ENCODE results near the gene CBX8. TPM values are rescaled to one million over a fixed set of nuclear protein-coding genes. Genes with fewer than 3 reads are reported as not detected.
"Not testable (repeated sequence)": the region's sequence is repeated elsewhere in the genome, so short reads cannot be mapped to it uniquely, and the experiment has no call there.

CBX8 gene
- total RNA-seq, 1 experiment from 2014 or later: 8.0 TPM

GRCh38 chr17:79755591-79755990 is 41.3 kb downstream of the CBX8 start:
- H3K79me2 ChIP-seq (ENCODE audit: low read length): no peaks in the 10 kb centered on the region
- no peaks in the 10 kb centered on the region for H4K20me1 ChIP-seq (ENCODE audit: insufficient read depth, low read depth, low read length)
- H3K9me2 ChIP-seq (replicated peaks; ENCODE audit: insufficient read depth, low read length): no peaks in the 10 kb centered on the region
- no peaks in the 10 kb centered on the region for H3K27me3 ChIP-seq (ENCODE audit: low read length)
- H3K4me2 ChIP-seq (ENCODE audit: low read depth, low read length, poor library complexity, severe bottlenecking): no peak overlapping the region
- H2AFZ ChIP-seq (ENCODE audit: low read length): no peak overlapping the region
- no peaks in the 10 kb centered on the region for H3K4me1 ChIP-seq (ENCODE audit: low read length)
- H3K36me3 ChIP-seq (ENCODE audit: insufficient read depth, low read length): no peaks in the 10 kb centered on the region
- no peak overlapping the region for H3K27ac ChIP-seq (ENCODE audit: low read length)
- H3K9me3 ChIP-seq (ENCODE audit: low read length): no peaks in the 10 kb centered on the region
- H3K4me3 ChIP-seq (ENCODE audit: low read length): no peak overlapping the region
- DNase-seq: no peak
- H3K9ac ChIP-seq (ENCODE audit: low read length): no peak overlapping the region

- H3K27me3 ChIP-seq (ENCODE audit: low read length); H3K4me2 ChIP-seq (ENCODE audit: low read depth, low read length, poor library complexity, severe bottlenecking); DNase-seq; H3K79me2 ChIP-seq (ENCODE audit: low read length); H4K20me1 ChIP-seq (ENCODE audit: insufficient read depth, low read depth, low read length); H3K9ac ChIP-seq (ENCODE audit: low read length); H3K9me3 ChIP-seq (ENCODE audit: low read length); H2AFZ ChIP-seq (ENCODE audit: low read length); H3K4me1 ChIP-seq (ENCODE audit: low read length); H3K9me2 ChIP-seq (replicated peaks; ENCODE audit: insufficient read depth, low read length); H3K27ac ChIP-seq (ENCODE audit: low read length); H3K36me3 ChIP-seq (ENCODE audit: insufficient read depth, low read length); H3K4me3 ChIP-seq (ENCODE audit: low read length): not testable (repeated sequence)
Measured at GRCh38 chr17:79754903-79755302, 42.0 kb downstream of the CBX8 start.

- DNase-seq: no peak
- Histone ChIP-seq H3K36me3 (ENCODE audit: insufficient read depth, low read length) (no peaks in the 10 kb centered on the region), H3K4me3 (ENCODE audit: low read length) (no peak overlapping the region), H3K9me2 (replicated peaks; ENCODE audit: insufficient read depth, low read length) (no peaks in the 10 kb centered on the region), H3K4me2 (ENCODE audit: low read depth, low read length, poor library complexity, severe bottlenecking) (no peak overlapping the region), H3K9ac (ENCODE audit: low read length) (no peak overlapping the region), H3K79me2 (ENCODE audit: low read length) (no peaks in the 10 kb centered on the region), H3K27me3 (ENCODE audit: low read length) (no peaks in the 10 kb centered on the region), H4K20me1 (ENCODE audit: insufficient read depth, low read depth, low read length) (no peaks in the 10 kb centered on the region), H2AFZ (ENCODE audit: low read length) (no peak overlapping the region), H3K9me3 (ENCODE audit: low read length) (no peaks in the 10 kb centered on the region), H3K4me1 (ENCODE audit: low read length) (no peaks in the 10 kb centered on the region), H3K27ac (ENCODE audit: low read length) (no peak overlapping the region)
Measured at GRCh38 chr17:79754370-79754769, 42.5 kb downstream of the CBX8 start.

- no peak overlapping the region for H2AFZ ChIP-seq (ENCODE audit: low read length)
- H3K4me1 ChIP-seq (ENCODE audit: low read length): no peaks in the 10 kb centered on the region
- H3K9ac ChIP-seq (ENCODE audit: low read length): no peak overlapping the region
- no peak for DNase-seq
- no peaks in the 10 kb centered on the region for H3K36me3 ChIP-seq (ENCODE audit: insufficient read depth, low read length)
- H3K27ac ChIP-seq (ENCODE audit: low read length): no peak overlapping the region
- H3K9me2 ChIP-seq (replicated peaks; ENCODE audit: insufficient read depth, low read length): no peaks in the 10 kb centered on the region
- no peaks in the 10 kb centered on the region for H3K27me3 ChIP-seq (ENCODE audit: low read length)
- H3K4me2 ChIP-seq (ENCODE audit: low read depth, low read length, poor library complexity, severe bottlenecking): no peak overlapping the region
- no peaks in the 10 kb centered on the region for H4K20me1 ChIP-seq (ENCODE audit: insufficient read depth, low read depth, low read length)
- no peak overlapping the region for H3K4me3 ChIP-seq (ENCODE audit: low read length)
- no peaks in the 10 kb centered on the region for H3K9me3 ChIP-seq (ENCODE audit: low read length)
- no peaks in the 10 kb centered on the region for H3K79me2 ChIP-seq (ENCODE audit: low read length)
Measured at GRCh38 chr17:79752175-79752574, 44.7 kb downstream of the CBX8 start.

GRCh38 chr17:79750650-79751545 is 46.0 kb downstream of the CBX8 start:
- H4K20me1 ChIP-seq (ENCODE audit: insufficient read depth, low read depth, low read length): no peaks in the 10 kb centered on the region
- H3K36me3 ChIP-seq (ENCODE audit: insufficient read depth, low read length): no peaks in the 10 kb centered on the region
- no peaks in the 10 kb centered on the region for H3K27me3 ChIP-seq (ENCODE audit: low read length)
- no peaks in the 10 kb centered on the region for H3K9me3 ChIP-seq (ENCODE audit: low read length)
- DNase-seq: no peak
- H3K4me3 ChIP-seq (ENCODE audit: low read length): no peak overlapping the region
- no peak overlapping the region for H3K4me2 ChIP-seq (ENCODE audit: low read depth, low read length, poor library complexity, severe bottlenecking)
- no peak overlapping the region for H3K27ac ChIP-seq (ENCODE audit: low read length)
- no peaks in the 10 kb centered on the region for H3K79me2 ChIP-seq (ENCODE audit: low read length)
- H2AFZ ChIP-seq (ENCODE audit: low read length): no peak overlapping the region
- H3K9ac ChIP-seq (ENCODE audit: low read length): no peak overlapping the region
- H3K4me1 ChIP-seq (ENCODE audit: low read length): no peaks in the 10 kb centered on the region
- no peaks in the 10 kb centered on the region for H3K9me2 ChIP-seq (replicated peaks; ENCODE audit: insufficient read depth, low read length)

GRCh38 chr17:79749958-79750357 is 46.9 kb downstream of the CBX8 start:
- no peaks in the 10 kb centered on the region for H3K4me1 ChIP-seq (ENCODE audit: low read length)
- no peak overlapping the region for H3K4me2 ChIP-seq (ENCODE audit: low read depth, low read length, poor library complexity, severe bottlenecking)
- DNase-seq: no peak
- no peak overlapping the region for H3K9ac ChIP-seq (ENCODE audit: low read length)
- H4K20me1 ChIP-seq (ENCODE audit: insufficient read depth, low read depth, low read length): no peaks in the 10 kb centered on the region
- no peaks in the 10 kb centered on the region for H3K9me2 ChIP-seq (replicated peaks; ENCODE audit: insufficient read depth, low read length)
- no peak overlapping the region for H2AFZ ChIP-seq (ENCODE audit: low read length)
- no peak overlapping the region for H3K27ac ChIP-seq (ENCODE audit: low read length)
- no peak overlapping the region for H3K4me3 ChIP-seq (ENCODE audit: low read length)
- no peaks in the 10 kb centered on the region for H3K36me3 ChIP-seq (ENCODE audit: insufficient read depth, low read length)
- no peaks in the 10 kb centered on the region for H3K79me2 ChIP-seq (ENCODE audit: low read length)
- H3K27me3 ChIP-seq (ENCODE audit: low read length): no peaks in the 10 kb centered on the region
- no peaks in the 10 kb centered on the region for H3K9me3 ChIP-seq (ENCODE audit: low read length)

GRCh38 chr17:79749156-79749815 is 47.6 kb downstream of the CBX8 start:
- Histone ChIP-seq H3K27me3 (ENCODE audit: low read length) (no peaks in the 10 kb centered on the region), H4K20me1 (ENCODE audit: insufficient read depth, low read depth, low read length) (no peaks in the 10 kb centered on the region), H3K4me3 (ENCODE audit: low read length) (no peak overlapping the region), H3K9me2 (replicated peaks; ENCODE audit: insufficient read depth, low read length) (no peaks in the 10 kb centered on the region), H3K4me2 (ENCODE audit: low read depth, low read length, poor library complexity, severe bottlenecking) (no peak overlapping the region), H3K79me2 (ENCODE audit: low read length) (no peaks in the 10 kb centered on the region), H2AFZ (ENCODE audit: low read length) (no peak overlapping the region), H3K9me3 (ENCODE audit: low read length) (no peaks in the 10 kb centered on the region), H3K27ac (ENCODE audit: low read length) (no peak overlapping the region), H3K36me3 (ENCODE audit: insufficient read depth, low read length) (no peaks in the 10 kb centered on the region), H3K9ac (ENCODE audit: low read length) (no peak overlapping the region), H3K4me1 (ENCODE audit: low read length) (no peaks in the 10 kb centered on the region)
- no peak for DNase-seq

GRCh38 chr17:79748295-79749099 is 48.4 kb downstream of the CBX8 start:
- Histone ChIP-seq H3K79me2 (ENCODE audit: low read length) (no peaks in the 10 kb centered on the region), H3K4me1 (ENCODE audit: low read length) (no peaks in the 10 kb centered on the region), H3K9me2 (replicated peaks; ENCODE audit: insufficient read depth, low read length) (no peaks in the 10 kb centered on the region), H3K27ac (ENCODE audit: low read length) (no peak overlapping the region), H3K27me3 (ENCODE audit: low read length) (no peaks in the 10 kb centered on the region), H3K9me3 (ENCODE audit: low read length) (no peaks in the 10 kb centered on the region), H3K4me2 (ENCODE audit: low read depth, low read length, poor library complexity, severe bottlenecking) (no peak overlapping the region), H4K20me1 (ENCODE audit: insufficient read depth, low read depth, low read length) (no peaks in the 10 kb centered on the region), H2AFZ (ENCODE audit: low read length) (no peak overlapping the region), H3K36me3 (ENCODE audit: insufficient read depth, low read length) (no peaks in the 10 kb centered on the region), H3K9ac (ENCODE audit: low read length) (no peak overlapping the region), H3K4me3 (ENCODE audit: low read length) (no peak overlapping the region)
- DNase-seq: no peak

Measured in Karpas-422 (cell line).